Stimulated activated CD8-positive, alpha-beta memory T cell treated with anti-CD3 and anti-CD28 coated beads, Interleukin-12 subunit alpha, Interleukin-12 subunit beta, amount 100 ng/mL, for 24 hours (primary cell): ENCODE results near the gene MAJIN.
"Not testable (repeated sequence)": the region's sequence is repeated elsewhere in the genome, so short reads cannot be mapped to it uniquely, and the experiment has no call there.

Source experiments
- DNase-seq: peaks from one replicate; pipeline ENCODE4 v3.0.0-alpha.2; 2020; ENCODE audit errors: extremely low read depth

The MAJIN gene

GRCh38 chr11:64990222-64990923, 18.5 kb upstream of the MAJIN start:
- no peak for DNase-seq

- no peak for DNase-seq
Measured at GRCh38 chr11:64989416-64989815, 17.5 kb upstream of the MAJIN start.

- no peak for DNase-seq
Measured at GRCh38 chr11:64987998-64988854, 16.3 kb upstream of the MAJIN start.

- not testable (repeated sequence) for DNase-seq
Measured at GRCh38 chr11:64983339-64983738, 11.4 kb upstream of the MAJIN start.

- no peak for DNase-seq
Measured at GRCh38 chr11:64976651-64977050, 4.7 kb upstream of the MAJIN start.

- no peak for DNase-seq
Measured at GRCh38 chr11:64974124-64974523, 2.2 kb upstream of the MAJIN start.

- DNase-seq, result no peak
Measured at GRCh38 chr11:64970731-64971151, 1.2 kb downstream of the MAJIN start.

- no peak for DNase-seq
Measured at GRCh38 chr11:64969209-64969608, 2.7 kb downstream of the MAJIN start.

- no peak for DNase-seq
Measured at GRCh38 chr11:64967375-64967774, 4.5 kb downstream of the MAJIN start.

- DNase-seq, result no peak
Measured at GRCh38 chr11:64963072-64963631, 8.8 kb downstream of the MAJIN start.

GRCh38 chr11:64960719-64961118, 11.2 kb downstream of the MAJIN start:
- DNase-seq, result no peak

- no peak for DNase-seq
Measured at GRCh38 chr11:64959498-64959897, 12.4 kb downstream of the MAJIN start.

GRCh38 chr11:64954201-64954600, 17.7 kb downstream of the MAJIN start:
- no peak for DNase-seq

GRCh38 chr11:64951529-64951928, 20.4 kb downstream of the MAJIN start:
- no peak for DNase-seq

GRCh38 chr11:64947208-64947814, 24.6 kb downstream of the MAJIN start:
- DNase-seq, result no peak

GRCh38 chr11:64936539-64936938, 35.4 kb downstream of the MAJIN start:
- DNase-seq, result no peak

GRCh38 chr11:64935359-64936081, 36.4 kb downstream of the MAJIN start, which contains the start of gene GPHA2:
Gene GPHA2, minus strand, starts transcription at chr11:64935893. Its CDS starts 433 bp downstream, at chr11:64935460.
- no peak for DNase-seq

GRCh38 chr11:64934682-64935358, 37.1 kb downstream of the MAJIN start:
- DNase-seq, result no peak

GRCh38 chr11:64933935-64934681, 37.8 kb downstream of the MAJIN start:
- no peak for DNase-seq

GRCh38 chr11:64933213-64933934, 38.5 kb downstream of the MAJIN start:
- DNase-seq, result no peak
